VCaP (cell line): ENCODE data around the gene PDZD11.
"Not testable (repeated sequence)": the region's sequence is repeated elsewhere in the genome, so short reads cannot be mapped to it uniquely, and the experiment has no call there.

Experiments
- H3K27ac ChIP-seq: fragments of 450-650 bp; 2 replicates; pipeline ENCODE4 v1.5.1; 2017
- TF ChIP-seq, protein P1 (sequence below): fragments of 450-650 bp; conservative IDR thresholded peaks from 2 replicates; pipeline ENCODE4 v1.5.1; 2017; ENCODE audit warnings: mild to moderate bottlenecking, moderate library complexity

Gene PDZD11, protein sequence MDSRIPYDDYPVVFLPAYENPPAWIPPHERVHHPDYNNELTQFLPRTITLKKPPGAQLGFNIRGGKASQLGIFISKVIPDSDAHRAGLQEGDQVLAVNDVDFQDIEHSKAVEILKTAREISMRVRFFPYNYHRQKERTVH

DNA sequence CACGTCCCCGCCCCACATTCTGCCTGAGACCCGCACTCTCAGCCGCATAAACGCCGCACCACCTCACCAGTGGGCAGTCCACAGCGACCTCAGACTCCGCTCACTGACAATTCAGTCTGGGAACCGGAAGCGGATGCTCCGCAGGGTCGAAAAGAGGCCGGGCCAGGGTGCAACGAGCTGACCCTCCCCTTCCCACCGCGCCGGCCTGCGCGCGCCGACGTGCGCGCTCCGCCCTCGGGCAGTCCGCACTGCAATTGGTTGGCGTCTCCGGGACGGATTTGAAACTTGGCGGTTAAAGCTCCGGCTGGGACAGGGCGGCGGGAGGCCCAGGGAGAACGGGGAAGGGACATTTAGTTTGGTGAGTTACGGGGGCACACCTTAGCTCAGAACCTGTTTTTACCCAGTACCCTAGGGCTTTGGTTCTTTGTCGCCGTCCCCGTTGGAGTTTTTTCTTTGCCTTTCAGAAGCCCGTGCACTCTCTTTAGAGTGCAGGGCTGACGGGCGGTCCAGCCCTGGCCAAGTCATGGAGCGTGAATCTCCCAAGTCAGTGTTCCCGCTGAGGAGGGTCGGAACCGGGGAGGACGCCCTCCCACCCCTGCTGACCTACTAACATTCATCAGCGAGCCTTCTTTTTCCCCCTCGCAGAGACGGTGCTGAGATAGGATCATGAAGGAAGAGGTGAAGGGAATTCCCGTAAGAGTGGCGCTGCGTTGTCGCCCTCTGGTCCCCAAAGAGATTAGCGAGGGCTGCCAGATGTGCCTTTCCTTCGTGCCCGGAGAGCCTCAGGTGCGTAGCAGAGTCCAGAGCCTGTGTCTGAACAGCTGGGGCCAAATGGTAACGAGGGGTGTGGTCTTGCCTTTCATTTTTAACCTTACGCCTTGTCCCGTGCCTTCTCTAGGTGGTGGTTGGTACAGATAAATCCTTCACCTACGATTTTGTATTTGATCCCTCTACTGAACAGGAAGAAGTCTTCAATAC is at the start of gene PDZD11, which contains the start of gene KIF4A:
Gene PDZD11, minus strand, starts transcription at position 135 of the 978 bp plus-strand sequence. CDS start 586 bp downstream, outside the sequence.
Gene KIF4A, plus strand, starts transcription at position 312 of the 978 bp plus-strand sequence. Its CDS starts 355 bp downstream, at position 667.
- TF ChIP-seq, protein P1, sequence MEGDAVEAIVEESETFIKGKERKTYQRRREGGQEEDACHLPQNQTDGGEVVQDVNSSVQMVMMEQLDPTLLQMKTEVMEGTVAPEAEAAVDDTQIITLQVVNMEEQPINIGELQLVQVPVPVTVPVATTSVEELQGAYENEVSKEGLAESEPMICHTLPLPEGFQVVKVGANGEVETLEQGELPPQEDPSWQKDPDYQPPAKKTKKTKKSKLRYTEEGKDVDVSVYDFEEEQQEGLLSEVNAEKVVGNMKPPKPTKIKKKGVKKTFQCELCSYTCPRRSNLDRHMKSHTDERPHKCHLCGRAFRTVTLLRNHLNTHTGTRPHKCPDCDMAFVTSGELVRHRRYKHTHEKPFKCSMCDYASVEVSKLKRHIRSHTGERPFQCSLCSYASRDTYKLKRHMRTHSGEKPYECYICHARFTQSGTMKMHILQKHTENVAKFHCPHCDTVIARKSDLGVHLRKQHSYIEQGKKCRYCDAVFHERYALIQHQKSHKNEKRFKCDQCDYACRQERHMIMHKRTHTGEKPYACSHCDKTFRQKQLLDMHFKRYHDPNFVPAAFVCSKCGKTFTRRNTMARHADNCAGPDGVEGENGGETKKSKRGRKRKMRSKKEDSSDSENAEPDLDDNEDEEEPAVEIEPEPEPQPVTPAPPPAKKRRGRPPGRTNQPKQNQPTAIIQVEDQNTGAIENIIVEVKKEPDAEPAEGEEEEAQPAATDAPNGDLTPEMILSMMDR = no peak
- H3K27ac ChIP-seq = peak within 1 kb of the TSS; percentile 58

DNA sequence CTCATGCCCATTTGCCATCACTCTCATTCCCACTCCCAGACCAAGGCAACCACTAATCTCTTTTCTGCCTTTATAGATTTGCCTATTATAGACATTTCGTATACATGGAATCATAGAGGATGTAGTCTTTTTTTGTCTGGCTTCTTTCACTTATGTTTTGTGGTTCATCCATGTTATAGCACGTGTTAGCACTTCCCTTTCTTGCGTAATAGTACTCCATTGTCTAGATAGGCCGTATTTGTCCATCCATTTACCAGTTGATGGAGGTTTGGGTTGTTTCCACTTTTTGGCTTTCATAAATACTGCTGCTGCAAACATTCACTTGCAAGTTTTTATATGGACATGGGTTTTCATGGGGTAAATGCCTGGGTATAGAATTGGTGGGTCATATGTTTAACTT is 48.6 kb upstream of the PDZD11 start:
- H3K27ac ChIP-seq = no peak overlapping the region
- TF ChIP-seq, protein P1 = no peak

DNA sequence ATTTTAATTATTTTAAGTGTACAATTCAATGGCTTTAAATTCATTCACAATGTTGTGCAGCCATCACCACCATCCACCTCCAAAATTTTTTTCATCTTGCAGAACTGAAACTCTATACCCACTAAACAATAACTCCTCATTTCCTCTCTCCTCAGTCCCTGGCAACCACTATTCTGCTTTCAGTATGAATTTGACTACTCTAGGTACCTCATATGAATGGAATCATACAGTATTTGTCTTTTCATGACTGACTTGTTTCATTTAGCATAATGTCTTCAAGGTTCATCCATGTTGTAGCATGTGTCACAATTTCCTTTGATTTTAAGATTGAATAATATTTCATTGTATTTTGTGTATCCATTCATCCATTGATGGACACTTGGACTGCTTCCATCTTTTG is 47.0 kb upstream of the PDZD11 start:
- TF ChIP-seq, protein P1 = no peak
- H3K27ac ChIP-seq = no peak overlapping the region

DNA sequence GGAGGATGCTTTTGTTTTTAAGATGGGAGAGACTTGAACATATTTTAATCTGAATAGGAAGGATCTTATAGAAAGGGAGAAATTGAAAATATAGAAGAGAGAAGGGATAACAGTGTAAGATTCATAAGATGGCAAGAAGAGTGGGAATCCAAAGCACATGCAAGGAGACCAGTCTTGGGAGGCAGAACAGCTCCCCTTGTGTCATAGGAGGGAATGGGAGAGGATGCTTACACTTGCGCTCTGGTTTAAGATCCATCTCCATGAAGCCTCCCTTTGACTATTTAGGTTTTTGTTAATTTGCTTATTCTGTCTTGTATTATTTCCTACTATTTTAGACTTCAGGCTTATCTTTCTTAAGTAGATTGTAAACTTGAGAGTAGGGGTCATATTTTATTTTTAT is 42.9 kb upstream of the PDZD11 start:
- TF ChIP-seq, protein P1 = peak; percentile 16; the same call in 1 of the 2 replicates
- H3K27ac ChIP-seq = no peak overlapping the region

DNA sequence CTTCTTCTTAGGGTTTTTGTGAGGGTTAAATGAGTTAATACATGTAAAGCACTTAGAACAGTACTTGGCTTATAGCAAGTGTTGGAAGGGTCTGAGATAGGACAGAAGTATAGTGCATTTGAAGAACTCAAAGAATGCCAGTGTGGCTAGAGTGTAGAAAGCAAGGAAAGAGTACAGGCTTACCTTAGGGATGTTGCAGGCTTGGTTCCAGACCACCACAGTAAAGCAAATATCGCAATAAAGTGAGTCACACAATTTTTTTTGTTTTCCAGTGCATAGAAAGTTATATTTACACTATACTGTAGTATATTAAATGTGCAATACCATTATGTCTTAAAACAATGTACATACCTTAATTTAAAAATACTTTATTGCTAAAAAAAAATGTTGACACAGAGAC is 41.4 kb upstream of the PDZD11 start:
- TF ChIP-seq, protein P1 = no peak

DNA sequence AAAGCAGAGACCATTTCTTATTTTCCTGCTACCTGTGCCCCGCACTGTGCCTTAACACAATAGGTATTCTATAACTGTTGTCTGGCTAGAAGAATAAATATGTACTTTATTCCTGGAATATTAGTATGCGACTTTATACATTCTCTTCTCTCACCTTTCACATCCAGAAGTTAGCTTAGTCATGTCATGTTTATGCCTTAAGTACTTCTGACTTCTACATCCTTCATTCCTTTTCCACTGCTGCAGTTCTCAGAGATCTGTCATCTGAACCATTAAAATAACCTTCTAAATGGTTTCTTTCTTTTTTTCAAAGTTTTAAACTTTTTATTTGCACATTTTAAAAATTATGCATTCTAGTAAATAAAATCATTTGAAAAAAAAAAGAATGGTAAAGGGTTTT is 34.6 kb upstream of the PDZD11 start:
- TF ChIP-seq, protein P1 = no peak

More for the DNA sequence above, 41.4 kb upstream of the PDZD11 start:
- no peak overlapping the region for H3K27ac ChIP-seq

DNA sequence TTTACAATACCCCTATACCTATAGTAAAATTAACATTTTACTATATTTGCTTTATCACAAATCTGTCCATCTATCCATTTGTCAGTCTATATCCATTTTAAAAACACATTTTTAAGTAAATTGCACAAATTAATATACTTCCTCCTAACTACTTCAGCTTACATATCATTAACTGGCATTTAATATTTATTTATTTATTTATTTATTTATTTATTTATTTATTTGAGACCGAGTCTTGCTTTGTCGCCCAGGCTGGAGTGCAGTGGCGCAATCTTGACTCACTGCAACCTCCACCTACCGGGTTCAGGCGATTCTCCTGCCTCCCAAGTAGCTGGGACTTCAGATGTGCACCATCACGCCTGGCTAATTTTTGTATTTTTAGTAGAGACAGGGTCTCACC is 33.9 kb upstream of the PDZD11 start:
- not testable (repeated sequence) for H3K27ac ChIP-seq

More for the DNA sequence above, 34.6 kb upstream of the PDZD11 start:
- no peak overlapping the region for H3K27ac ChIP-seq
